GM04503 (cell line): Measurements from ENCODE around the gene BTD.

Source experiments
- DNase-seq: peaks from one replicate; pipeline ENCODE4 v3.0.0-alpha.2; 2012; ENCODE audit warnings: low read depth

The BTD gene

DNA sequence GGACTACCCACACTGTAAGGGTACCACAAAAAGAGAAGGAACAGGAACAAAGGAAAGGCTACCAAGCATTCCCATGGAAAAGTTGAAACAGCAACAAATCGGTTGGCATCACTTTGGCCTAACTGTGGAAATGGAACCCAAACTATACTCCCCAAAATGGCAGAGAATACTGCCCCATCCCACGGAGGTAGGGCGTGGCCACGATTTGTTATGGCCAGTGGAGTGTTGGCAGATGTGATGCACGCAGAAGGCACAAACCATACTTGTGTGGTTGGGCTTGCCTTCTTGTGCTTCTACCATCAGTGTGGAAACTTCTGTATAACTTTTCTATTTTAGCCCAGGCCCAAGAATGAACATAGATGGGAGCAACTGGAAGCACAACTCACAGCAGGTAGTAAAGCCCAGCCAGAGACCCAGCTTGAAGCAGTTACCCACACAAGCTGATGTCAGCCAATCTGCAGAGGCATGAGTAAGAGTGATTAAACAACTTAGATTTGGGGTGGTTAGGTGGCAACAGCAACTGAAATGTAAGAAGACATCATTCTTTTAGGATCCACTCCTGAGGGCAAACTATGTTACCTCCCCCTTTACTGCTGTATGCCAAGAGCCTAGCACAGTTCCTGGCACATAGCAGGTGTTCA lies 64.1 kb downstream of the BTD start:
- no peak for DNase-seq

DNA sequence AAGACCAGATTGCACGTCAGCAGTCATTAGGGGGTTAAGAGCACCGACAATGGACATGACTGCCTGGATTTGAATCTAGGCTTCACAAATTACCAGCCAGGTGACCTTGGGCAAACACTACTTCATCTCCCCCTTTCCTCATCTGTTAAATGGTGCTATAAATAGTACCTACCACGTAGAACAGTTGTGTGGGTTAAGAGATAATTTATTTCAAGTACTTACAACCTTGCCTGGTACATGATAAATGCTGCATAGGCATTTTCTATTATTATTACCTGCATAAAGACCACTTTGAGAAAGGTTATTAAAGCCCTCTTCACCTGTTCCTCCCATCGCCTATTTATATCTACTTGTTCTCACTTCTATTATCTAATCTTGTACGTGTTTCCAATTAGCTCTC lies 64.7 kb downstream of the BTD start:
- DNase-seq, result no peak

DNA sequence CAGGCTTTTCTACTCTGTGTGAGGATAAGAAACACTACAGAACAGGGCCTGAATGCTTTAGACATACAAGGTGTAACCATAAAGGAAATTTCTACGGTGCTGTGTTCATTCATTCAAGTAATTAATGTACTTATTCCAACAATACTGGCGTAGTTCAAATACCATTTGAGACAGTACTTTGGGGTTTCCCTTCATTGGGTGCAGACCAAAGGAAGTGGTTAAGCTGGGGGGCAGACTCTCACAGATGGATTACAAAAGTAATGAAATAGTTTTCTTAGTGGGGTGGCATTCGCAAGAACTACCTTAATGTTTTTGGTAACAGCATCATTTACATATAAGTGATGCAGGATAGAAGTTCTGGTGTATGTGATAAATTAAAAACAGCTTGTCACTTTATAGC lies 65.9 kb downstream of the BTD start:
- DNase-seq, result no peak

DNA sequence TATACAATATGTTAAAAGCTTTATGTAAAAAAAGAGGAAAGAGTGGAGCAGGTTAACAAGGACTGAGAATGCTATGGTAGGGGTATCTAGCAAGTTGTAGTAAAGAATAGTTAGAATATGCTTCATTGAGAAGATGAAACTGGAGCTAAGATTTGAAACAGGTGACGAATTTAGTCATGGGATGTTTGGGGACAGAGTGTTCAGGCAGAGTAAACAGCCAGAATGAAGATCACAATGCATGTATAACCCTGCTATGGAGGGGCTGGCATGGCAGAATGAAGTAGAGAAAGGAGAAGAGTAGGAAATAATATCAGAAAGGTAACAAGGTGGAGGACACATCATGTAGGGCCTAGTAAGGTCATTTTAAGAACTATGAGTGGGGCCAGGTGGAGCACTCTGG lies 72.0 kb downstream of the BTD start:
- DNase-seq, result no peak

DNA sequence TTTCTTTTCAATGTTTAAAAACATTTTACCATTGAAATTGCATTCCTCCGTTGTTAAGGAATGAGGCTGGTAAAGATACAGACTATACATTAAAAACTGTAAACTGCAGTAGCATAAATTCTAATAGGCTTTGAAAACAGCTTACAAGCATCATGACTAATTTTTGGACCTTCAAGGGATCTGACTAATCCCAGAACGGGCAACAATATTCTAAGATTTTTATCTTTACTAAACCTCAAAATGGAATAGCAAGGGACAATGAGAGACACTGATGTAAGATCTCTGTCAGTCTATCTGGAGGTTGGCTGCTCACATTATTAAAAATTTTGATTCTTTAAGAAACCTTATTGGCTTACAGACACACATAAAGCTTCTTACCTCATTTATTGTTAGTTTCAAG lies 74.7 kb downstream of the BTD start:
- no peak for DNase-seq

DNA sequence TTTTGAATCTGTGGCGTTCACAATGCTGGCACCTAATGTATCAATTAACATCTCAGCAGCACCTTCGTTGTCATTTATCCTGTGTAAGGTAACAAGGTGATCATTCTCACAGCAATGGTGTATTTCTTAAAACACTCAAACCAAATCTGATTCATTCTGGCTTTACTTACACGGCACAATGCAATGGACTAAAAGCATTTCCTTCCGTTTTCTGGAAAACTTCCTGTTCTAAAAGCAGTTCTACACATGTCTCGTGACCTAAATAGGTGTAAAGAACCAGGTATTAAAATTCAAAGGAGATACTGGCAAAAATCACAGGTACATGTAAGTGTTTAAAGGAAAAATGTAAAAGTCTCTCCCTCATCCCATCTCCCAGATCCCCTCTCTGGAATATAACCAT lies 77.8 kb downstream of the BTD start:
- no peak for DNase-seq

DNA sequence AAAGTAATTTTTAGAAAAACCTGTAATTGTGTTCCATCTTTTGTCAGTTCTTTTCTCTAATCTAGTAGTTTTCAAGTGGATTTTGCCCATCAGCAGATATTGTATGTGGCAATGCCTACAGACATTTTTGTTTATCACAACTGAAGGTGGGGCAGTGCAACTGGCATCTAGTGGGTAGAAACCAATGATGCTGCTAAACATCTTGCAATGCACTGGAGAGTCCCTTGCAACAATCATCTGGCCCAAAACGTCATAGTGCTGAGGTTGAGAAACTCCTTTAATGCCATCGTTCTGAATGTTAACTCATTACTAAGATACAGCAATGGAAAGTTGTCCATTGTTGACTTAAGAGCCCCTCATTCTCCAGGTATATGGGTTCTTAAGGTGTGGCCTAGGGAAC lies 80.1 kb downstream of the BTD start:
- no peak for DNase-seq

DNA sequence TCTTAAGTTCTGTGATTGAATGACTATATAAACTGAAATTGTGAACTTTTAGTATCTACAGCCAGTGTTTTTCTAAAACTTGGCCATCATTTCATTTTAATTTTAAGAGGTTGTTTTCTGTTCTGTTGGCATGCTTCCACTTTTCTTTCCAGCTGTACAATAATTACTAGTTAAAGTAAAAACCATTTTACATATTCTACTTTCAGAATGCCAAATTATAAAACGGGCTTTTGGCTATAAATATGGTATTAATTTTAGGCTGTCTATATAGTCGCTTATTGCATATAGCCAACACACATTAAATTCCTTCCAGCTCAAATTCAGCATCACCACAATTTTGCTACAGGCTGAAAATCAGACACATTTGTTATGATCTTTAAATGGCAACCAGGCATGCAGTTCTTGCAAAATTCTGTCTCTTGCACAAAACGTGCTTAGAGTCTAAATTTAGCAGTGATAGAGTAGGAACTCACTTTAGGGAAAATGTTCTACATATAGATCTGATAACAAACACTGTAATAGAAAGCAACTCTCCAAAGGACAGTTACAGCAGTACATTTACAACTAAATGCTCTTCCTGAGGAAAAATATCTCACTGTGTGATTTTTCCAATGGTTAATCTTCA lies 81.1 kb downstream of the BTD start:
- DNase-seq, result peak; percentile 25

DNA sequence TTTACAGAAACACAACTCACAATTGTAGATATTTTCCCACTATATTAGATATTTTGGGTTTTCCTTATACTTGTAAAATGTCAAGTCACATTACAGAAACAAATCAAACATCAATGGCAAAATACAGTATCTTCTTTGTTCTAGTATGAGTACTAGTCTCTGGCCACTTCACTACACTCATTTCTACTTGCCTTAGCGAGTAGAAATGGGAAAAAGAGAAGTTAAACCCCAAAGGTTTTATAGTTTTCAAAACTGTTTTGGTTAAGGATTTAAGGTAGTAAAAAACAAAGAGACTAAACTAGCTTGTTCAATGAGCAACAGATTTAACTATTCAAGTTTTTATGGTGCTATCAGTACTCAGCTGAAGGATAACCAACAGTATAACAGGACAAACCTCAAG lies 81.7 kb downstream of the BTD start:
- DNase-seq, result no peak

DNA sequence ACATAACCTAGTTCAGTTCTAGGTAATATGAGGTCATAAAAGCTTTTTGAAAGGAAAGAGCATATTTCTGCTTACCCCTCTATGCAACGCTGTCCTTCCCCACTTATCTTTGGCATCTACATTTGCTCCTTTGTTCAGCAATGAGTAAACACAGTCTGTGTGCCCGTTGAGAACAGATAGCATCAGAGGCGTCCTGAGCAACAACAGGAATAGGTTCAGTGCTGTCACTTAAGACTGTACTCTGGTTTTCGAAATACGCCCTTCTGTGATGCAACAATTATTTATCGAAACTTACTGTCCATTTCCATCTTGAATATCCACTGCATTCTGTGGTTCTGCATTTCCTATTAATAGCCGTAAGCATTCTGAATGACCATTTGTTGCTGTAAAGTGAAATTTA lies 84.4 kb downstream of the BTD start:
- DNase-seq, result no peak

DNA sequence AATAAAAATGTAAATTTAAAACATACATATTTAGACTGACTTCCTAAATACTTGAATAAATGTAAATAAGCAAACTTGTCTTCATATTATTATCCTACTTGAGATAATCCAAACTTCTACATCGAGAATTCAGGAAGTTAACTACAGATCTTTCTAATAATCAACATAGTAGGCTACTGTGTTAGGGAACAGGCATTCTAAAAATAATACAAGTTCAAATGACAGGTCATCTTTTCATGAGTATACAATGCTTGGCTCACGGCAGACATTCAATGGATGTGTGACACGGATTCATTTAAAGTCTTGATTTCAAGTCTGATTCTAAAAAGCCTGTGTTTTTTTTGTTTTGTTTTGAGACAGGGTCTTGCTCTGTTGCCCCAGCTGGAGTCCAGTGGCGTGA lies 88.7 kb downstream of the BTD start:
- no peak for DNase-seq

DNA sequence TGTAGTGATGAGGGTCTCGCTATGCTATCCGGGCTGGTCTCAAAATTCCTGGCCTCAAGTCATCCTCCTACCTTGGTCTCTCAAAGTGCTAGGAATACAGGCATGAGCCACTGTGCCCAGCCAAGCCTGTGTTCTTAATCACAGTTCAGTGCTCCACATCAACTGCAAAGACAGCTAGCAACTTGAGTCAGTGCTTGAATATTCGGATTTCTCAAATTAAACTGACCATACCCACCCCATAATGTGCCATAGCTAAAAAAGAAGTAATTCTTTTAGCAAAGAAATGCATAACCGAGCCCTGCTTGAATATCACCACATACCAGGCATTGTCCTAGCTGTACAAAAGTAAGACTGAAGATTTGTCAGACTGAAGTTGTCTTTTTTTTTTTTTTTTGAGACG lies 89.2 kb downstream of the BTD start:
- no peak for DNase-seq

DNA sequence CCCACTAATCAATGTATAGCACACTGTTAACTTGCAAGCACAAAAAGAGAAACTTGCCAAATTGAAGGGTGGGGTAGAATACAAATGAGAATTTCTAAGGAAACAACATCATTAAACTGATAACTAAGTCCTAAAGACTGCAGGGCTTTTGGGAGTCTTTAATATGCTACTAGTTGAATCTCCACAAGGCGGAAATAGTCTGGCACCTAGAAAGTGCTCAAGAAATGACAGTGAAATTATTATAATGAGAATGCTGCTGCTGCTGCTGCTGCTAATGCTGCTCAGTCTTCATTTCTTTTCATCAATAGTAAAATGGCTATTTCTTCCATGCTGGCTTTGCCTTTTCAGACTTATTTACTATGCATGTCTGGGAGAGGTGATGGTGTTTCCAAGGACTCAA lies 91.8 kb downstream of the BTD start:
- no peak for DNase-seq

DNA sequence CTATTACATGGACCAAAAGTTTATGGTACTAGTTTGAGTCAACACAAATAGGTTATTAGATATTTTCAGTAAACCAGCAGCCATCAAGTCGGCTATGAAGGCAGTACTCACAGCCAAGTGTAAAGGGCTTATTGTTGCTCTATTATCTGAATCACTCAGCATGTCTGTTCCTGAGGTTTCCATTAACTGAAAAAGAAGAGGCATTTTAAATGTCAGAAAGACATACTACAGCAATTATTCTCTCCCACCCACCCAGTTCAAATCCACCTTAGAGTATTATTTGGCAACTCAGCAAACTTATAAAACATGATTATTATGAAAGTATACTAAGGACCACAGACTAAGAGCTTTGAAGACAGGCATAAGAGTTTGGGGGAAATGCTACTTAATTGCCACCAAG lies 93.1 kb downstream of the BTD start:
- no peak for DNase-seq
